Measurements from ENCODE around the gene TLCD1. TPM values are rescaled to one million over a fixed set of nuclear protein-coding genes. Genes with fewer than 3 reads are reported as not detected.

The TLCD1 gene
- total RNA-seq, 2 experiments from 2014 or later: 2.8 to 3.0 TPM

DNA sequence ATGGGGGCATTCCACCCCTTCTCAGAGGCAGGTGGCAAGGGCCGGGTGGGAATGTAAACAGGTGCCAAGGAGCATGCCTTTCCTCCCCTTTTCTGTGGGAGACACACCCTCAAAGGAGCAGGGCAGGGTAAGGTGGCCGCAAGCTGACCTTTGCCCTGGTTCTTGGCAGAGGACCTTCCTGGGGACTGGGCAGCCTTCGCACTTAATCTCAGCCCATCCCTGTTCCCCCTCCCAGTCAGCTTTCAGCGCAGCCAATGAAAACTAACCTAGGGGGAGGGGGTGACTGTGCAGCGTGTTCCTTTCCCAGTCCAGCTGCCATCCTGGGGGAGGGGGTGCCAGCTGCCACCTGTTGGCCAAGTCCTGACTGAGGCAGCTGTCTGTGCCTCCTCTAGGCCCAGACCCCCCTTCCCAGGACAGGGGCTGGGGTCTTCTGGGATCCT is 20.6 kb upstream of the TLCD1 start:
- ChIA-PET POLR2A (interaction anchor here (1.2 to 13.0 kb wide), 3 partner anchors 20 to 35 kb away, joined by 4 to 212 read pairs (median 7); partner anchors contain the start of genes NEK8, PROCA1, RPL23A and TLCD1), CTCF (interaction anchor here (11.1 to 17.5 kb wide), 2 partner anchors 16 to 19 kb away, joined by 133 to 736 read pairs; partner anchors contain the start of genes NEK8 and TLCD1)
- no peak for DNase-seq
- H3K9me3 Mint-ChIP-seq (ENCODE audit: insufficient read depth): no peaks in the 10 kb centered on the region
- H3K27me3 Mint-ChIP-seq (ENCODE audit: low read depth): no peaks in the 10 kb centered on the region
- peak overlapping the region; percentile 90 for H3K4me3 Mint-ChIP-seq
- H3K4me1 Mint-ChIP-seq (ENCODE audit: low read depth): peaks cover 45% of the 10 kb centered on the region
- peak overlapping the region; percentile 95 for H3K27ac Mint-ChIP-seq
- ATAC-seq: no peak
- peaks cover 23% of the 10 kb centered on the region for H3K36me3 Mint-ChIP-seq (ENCODE audit: low read depth)

DNA sequence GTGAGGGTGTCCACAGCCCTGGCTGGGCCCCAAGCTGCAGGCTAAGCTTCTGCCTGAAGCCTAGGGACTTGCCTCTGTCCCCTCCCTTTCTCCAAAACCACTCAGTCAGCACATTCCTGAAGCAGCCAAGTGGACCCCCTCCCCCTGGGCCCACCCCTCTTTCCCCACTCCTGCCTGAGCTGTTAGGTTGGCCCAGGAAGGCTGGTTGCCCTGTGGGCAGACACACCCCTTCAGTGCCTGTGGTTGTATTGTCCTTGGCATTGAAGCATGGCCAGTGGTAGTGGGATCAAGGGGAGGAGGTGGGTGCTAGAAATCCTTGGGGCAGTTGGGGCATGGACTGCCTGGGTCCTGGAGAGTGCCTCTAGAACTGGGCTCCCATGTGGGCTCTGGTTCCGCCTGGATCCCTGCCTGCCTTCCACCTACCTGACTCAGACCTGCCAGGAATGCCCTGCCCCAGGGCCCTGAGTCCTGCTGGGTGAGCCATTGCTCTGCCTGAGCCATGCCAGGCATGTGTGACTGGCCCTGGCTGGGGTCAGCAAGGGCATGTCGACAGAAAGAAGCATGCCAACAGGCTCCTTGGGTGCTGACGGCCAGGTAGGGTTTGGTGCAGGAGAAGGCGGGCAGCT is 19.9 kb upstream of the TLCD1 start:
- H3K4me3 Mint-ChIP-seq: peak overlapping the region; percentile 90
- H3K27ac Mint-ChIP-seq: peak overlapping the region; percentile 95
- H3K4me1 Mint-ChIP-seq (ENCODE audit: low read depth): peaks cover 52% of the 10 kb centered on the region
- POLR2A ChIA-PET: interaction anchor here (0.8 to 13.0 kb wide), 3 partner anchors 20 to 84 kb away, joined by 4 to 212 read pairs (median 7); partner anchors contain the start of genes NEK8, RPL23A, SDF2 and SUPT6H
- no peak for DNase-seq
- ATAC-seq: no peak
- no peaks in the 10 kb centered on the region for H3K27me3 Mint-ChIP-seq (ENCODE audit: low read depth)
- no peaks in the 10 kb centered on the region for H3K9me3 Mint-ChIP-seq (ENCODE audit: insufficient read depth)
- CTCF ChIA-PET: interaction anchor here (0.9 to 17.5 kb wide), 4 partner anchors 17 to 208 kb away, joined by 3 to 736 read pairs (median 68); partner anchors contain the start of genes NEK8 and TLCD1
- peaks cover 25% of the 10 kb centered on the region for H3K36me3 Mint-ChIP-seq (ENCODE audit: low read depth)

DNA sequence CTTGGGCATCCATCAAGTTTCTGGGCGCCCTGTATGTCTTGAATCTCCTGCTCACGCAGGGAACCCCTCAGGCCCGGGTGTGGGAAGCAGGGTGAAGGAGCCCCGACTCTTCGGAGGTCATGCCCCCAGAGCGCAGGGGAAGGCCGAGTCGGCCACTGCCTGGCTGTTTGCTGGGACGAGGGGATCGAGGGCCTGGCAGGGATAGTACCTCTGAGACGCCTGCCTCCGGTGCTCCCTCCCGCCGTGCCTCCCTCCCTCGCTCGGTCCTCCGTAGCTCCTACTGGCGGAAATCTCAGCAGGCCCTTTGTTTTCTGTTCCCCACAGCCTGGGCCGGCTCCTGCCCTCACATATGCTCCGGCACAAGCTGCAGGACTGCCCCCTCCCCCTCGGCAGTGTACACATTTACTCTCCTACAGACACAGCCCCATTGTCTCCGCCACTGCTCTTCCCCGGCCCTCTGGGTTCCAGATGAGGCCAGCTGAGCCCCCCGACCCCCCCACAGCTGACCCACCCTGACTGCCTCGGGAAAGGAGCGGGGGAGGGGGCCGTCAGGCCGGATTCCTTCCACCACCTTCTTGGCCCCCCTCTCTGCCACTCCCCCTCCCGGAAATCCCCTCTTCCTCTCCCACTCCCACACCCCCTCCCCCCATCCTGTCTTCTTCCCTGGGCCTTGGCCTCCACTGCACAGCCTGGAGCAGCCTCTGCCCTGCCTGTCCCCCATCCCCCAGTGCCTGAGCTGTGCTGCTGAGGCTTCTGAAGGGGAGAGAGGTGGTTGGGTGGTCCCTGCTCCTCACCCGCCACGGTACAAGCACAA is 19.1 kb upstream of the TLCD1 start:
- CTCF ChIA-PET: interaction anchor here (0.9 to 17.5 kb wide), 6 partner anchors 9 to 208 kb away, joined by 3 to 736 read pairs (median 4); partner anchors contain the start of genes NEK8 and TLCD1
- H3K36me3 Mint-ChIP-seq (ENCODE audit: low read depth): peaks cover 25% of the 10 kb centered on the region
- POLR2A ChIA-PET: interaction anchor here (0.8 to 13.0 kb wide), 4 partner anchors 19 to 97 kb away, joined by 4 to 212 read pairs (median 6); partner anchors contain the start of genes FAM222B, NEK8, RPL23A and SDF2
- ATAC-seq (peak; percentile 17), DNase-seq (peak; percentile 57)
- H3K4me1 Mint-ChIP-seq (ENCODE audit: low read depth): peaks cover 47% of the 10 kb centered on the region
- H3K27ac Mint-ChIP-seq: peak overlapping the region; percentile 95
- no peaks in the 10 kb centered on the region for H3K9me3 Mint-ChIP-seq (ENCODE audit: insufficient read depth)
- no peaks in the 10 kb centered on the region for H3K27me3 Mint-ChIP-seq (ENCODE audit: low read depth)
- peak overlapping the region; percentile 90 for H3K4me3 Mint-ChIP-seq

DNA sequence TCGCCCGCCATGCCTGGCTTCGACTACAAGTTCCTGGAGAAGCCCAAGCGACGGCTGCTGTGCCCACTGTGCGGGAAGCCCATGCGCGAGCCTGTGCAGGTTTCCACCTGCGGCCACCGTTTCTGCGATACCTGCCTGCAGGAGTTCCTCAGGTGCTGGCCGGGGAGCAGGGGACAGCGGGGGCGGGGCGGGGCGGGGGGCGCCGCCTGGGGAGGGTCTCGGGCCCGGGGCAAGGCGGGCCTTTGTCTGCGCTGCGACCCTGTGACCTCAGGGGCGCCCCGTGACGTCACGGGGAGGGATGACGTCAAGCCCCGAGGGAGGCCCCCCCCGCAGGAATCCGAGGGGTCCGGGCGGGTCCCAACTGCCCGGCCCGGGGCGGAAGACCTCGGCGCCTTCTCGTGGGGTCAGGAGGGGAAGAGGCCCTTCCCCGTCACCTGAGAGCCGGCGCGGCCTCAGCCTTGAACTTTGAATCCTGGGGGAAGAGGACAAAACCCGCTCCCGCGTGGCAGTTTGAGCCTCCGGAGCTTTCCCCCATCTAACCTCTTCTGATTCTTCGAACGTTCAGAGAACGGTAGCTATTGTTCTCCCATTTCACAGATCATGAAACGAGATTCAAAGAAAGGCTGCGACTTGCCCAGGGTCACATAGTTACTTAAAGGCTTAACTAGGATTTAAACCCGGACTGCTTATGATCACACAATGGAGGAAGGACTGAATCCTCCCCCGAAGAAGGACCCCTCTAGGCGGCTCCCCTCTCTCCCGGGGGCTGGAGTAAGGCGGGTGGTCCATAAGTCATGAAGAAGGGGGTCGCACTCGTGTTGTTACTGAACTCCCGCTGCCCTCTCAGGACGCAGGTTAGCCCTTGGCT is 18.3 kb upstream of the TLCD1 start:
- no peaks in the 10 kb centered on the region for H3K27me3 Mint-ChIP-seq (ENCODE audit: low read depth)
- DNase-seq: peak; percentile 79
- peaks cover 47% of the 10 kb centered on the region for H3K4me1 Mint-ChIP-seq (ENCODE audit: low read depth)
- H3K4me3 Mint-ChIP-seq: peak overlapping the region; percentile 90
- peaks cover 3% of the 10 kb centered on the region for H3K9me3 Mint-ChIP-seq (ENCODE audit: insufficient read depth)
- peak; percentile 15 for ATAC-seq
- ChIA-PET CTCF (interaction anchor here (0.9 to 17.5 kb wide), 7 partner anchors 10 to 206 kb away, joined by 3 to 736 read pairs (median 4); partner anchors contain the start of genes NEK8, RPL23A and TLCD1), POLR2A (interaction anchor here (0.9 to 13.0 kb wide), 5 partner anchors 13 to 98 kb away, joined by 3 to 212 read pairs (median 7); partner anchors contain the start of genes FAM222B, NEK8, RPL23A and TLCD1)
- peak overlapping the region; percentile 95 for H3K27ac Mint-ChIP-seq
- H3K36me3 Mint-ChIP-seq (ENCODE audit: low read depth): peaks cover 29% of the 10 kb centered on the region

DNA sequence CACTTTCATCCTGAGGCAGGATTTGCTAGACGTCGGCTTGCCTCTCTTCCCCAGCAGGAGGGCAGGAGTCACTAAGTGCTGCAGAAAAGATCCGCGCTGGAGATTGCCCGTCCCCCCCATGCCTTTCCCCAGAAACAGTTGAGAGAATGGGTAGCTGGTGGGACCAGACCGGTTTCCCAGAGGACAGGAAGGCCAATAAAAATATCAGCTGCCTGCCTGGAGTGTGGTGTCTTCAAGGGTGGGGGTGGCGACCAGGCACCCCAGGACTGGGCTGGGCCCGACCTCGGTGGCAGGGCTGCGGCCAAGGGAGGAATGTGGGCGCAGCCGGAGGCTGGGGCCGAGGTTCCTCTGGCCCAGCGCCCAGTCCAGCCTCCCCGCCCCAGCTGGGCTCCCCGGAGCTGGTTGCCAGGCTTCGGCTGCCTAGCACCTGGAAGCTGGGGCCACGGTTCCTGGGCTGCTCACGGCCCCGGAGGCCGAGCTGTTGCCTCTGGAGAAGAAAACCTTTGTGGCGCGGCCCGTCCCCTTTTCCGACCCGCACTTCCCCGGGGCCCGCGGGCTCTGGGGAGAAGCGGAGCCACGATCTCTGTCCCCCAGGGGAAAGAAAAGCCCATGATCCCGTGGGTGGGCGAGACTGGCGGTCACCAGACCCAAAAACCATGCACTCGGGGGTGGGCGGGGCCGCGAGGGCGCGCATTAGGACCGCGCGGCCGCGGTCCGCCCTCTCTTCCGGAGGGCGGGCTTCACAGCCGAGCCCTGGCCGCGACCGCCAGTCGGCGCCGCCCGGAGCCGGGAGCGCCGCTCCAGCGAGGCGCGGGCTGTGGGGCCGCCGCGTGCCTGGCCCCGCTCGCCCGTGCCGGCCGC is 17.4 kb upstream of the TLCD1 start, which contains the start of gene TRAF4:
Gene TRAF4, plus strand, starts transcription at position 769 of the 861 bp plus-strand sequence. CDS start 102 bp downstream, outside the sequence.
- CTCF ChIA-PET: interaction anchor here (0.6 to 17.5 kb wide), 7 partner anchors 14 to 207 kb away, joined by 3 to 736 read pairs (median 3); partner anchors contain the start of genes FLOT2, NEK8, RPL23A and TLCD1
- Mint-ChIP-seq H3K4me1 (ENCODE audit: low read depth) (peaks cover 53% of the 10 kb centered on the region), H3K36me3 (ENCODE audit: low read depth) (peaks cover 27% of the 10 kb centered on the region), H3K9me3 (ENCODE audit: insufficient read depth) (peaks cover 3% of the 10 kb centered on the region), H3K27me3 (ENCODE audit: low read depth) (no peaks in the 10 kb centered on the region), H3K4me3 (peak within 1 kb of the TSS; percentile 90), H3K27ac (peak within 1 kb of the TSS; percentile 95)
- POLR2A ChIA-PET: interaction anchor here (0.9 to 13.0 kb wide), 3 partner anchors 12 to 23 kb away, joined by 3 to 212 read pairs (median 12); partner anchors contain the start of genes NEK8, RPL23A and TLCD1
- DNase-seq (peak; percentile 81), ATAC-seq (peak; percentile 86)

DNA sequence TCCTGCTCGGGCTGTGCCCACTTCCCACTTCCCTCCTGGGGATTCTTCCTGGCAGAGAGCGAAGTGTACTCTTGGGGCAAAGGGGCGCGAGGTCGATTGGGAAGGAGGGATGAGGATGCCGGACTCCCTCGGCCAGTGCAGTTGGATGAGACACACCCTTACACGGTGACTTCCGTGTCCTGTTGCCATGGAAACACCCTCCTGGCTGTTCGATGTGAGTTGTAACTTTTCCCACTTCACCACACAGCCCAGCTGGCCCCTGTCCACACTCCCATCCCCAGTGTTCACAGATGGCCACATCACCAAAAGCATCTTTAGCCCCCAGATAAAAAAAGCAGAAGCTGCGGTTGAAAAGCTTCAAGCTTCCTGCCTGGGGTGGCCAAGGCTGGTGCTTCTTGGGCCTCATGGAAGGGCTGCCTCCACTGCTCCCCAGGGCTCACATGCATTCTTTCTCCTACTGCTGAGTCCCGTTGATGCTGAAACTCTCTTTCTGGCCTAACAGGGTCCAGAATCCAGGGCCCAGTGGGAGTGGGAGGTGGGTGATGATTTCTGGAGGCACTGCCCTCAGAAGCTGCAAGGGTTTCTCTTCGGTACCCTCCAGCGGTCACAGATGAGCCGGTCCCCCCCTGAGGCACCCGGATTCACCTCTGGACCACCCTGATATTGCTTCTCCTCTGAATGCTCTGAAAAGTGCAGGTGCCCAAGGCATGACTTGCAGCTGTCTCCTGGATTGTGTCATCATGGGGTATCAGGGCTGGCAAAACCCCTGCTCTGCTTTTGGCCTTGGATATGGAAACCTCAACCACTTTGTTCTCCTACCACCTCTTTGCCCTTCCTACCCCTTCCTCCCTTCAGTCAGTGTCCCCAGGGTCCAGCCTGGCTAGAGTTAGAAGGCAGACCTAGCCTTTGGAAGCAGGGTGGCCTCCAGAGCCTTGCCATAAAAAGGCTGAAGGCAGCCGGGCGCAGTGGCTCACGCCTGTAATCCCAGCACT is 15.6 kb upstream of the TLCD1 start:
- Mint-ChIP-seq H3K4me3 (no peak overlapping the region), H3K9me3 (ENCODE audit: insufficient read depth) (peaks cover 3% of the 10 kb centered on the region), H3K27ac (peak overlapping the region; percentile 64), H3K36me3 (ENCODE audit: low read depth) (peaks cover 27% of the 10 kb centered on the region), H3K27me3 (ENCODE audit: low read depth) (no peaks in the 10 kb centered on the region), H3K4me1 (ENCODE audit: low read depth) (peaks cover 57% of the 10 kb centered on the region)
- ATAC-seq (no peak), DNase-seq (no peak)
- CTCF ChIA-PET: interaction anchor here (0.6 to 17.5 kb wide), 7 partner anchors 9 to 183 kb away, joined by 3 to 736 read pairs (median 4); partner anchors contain the start of genes NEK8, RPL23A and TLCD1
- POLR2A ChIA-PET: interaction anchor here (1.1 to 13.0 kb wide), 2 partner anchors 10 to 15 kb away, joined by 3 to 212 read pairs; partner anchors contain the start of genes NEK8 and TLCD1

DNA sequence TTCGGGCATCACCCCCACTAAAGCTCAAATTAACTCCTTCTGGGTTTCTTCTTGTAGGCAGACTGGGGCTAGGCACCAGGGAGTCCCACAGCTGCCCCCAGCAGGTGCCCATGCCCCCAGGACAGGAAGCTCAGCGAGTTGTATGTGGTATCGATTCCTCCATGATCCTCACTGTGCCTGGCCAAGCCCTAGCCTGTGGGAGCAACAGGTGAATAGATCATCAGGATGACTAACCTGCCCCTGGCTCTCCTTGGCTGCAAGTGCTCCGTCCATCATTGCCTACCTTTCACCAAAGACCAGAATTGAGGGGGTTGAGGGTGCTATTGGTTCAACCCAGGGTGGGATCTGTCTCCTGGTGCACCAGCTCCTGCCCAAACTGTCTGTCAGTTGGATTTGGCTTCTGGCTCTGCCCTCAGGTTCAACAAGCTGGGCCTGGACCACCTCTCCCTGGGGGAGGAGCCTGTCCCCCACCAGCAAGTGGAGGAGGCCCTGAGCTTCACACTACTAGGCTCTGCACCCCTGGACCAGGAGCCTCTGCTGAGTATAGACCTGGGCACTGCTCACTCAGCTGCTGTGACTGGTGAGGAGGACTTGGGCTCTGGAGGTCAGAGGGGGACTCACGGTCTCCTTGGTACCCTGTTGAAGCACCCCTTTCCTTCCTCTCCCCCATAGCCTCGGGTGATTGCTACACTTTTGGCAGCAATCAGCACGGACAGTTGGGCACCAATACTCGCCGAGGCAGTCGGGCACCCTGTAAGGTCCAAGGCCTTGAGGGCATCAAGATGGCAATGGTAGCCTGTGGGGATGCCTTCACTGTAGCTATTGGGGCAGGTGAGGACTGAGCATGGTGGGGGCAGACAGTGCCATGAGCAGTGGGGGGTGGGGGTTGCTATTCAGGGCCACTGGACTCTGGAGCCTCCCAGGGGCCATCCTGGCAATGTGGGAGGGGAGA is 14.6 kb upstream of the TLCD1 start:
- Mint-ChIP-seq H3K4me3 (no peak overlapping the region), H3K9me3 (ENCODE audit: insufficient read depth) (peaks cover 3% of the 10 kb centered on the region), H3K27me3 (ENCODE audit: low read depth) (no peaks in the 10 kb centered on the region), H3K27ac (peak overlapping the region; percentile 64), H3K36me3 (ENCODE audit: low read depth) (peaks cover 29% of the 10 kb centered on the region), H3K4me1 (ENCODE audit: low read depth) (peaks cover 55% of the 10 kb centered on the region)
- DNase-seq (no peak), ATAC-seq (no peak)
- ChIA-PET CTCF (interaction anchor here (1.0 to 17.5 kb wide), 5 partner anchors 10 to 176 kb away, joined by 3 to 736 read pairs (median 5); partner anchors contain the start of genes NEK8 and TLCD1), POLR2A (interaction anchor here (0.5 to 13.0 kb wide), 3 partner anchors 13 to 159 kb away, joined by 5 to 212 read pairs (median 7); partner anchors contain the start of genes NEK8 and TLCD1)

DNA sequence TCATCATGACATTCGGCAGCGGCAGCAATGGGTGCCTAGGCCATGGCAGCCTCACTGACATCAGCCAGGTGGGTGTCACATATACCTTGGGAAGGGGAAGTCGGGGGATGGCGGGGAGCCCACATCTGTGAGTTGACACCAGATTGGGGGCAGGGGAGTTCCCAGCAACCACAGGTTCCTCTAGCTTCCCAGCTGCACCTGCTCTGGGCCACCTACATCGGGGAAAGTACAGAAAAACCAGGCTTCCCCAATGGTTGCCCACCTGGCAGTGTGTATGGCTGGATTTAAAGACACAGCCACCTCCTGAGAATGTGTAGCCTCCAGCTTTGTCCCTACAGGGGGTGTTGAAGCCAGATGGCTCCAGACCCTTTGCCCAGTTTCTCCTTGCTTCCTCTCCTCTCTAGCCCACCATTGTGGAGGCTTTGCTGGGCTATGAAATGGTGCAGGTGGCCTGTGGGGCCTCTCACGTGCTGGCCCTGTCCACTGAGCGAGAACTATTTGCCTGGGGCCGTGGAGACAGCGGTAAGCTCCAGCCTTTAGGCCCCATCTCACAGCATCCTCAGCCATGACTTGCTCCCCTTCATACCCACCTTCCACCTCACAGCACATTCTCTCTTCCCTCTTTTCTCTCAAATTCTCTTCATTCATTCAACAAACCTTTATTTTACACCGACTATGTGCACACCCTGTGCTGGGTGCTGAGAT is 12.8 kb upstream of the TLCD1 start:
- Mint-ChIP-seq H3K9me3 (ENCODE audit: insufficient read depth) (peaks cover 3% of the 10 kb centered on the region), H3K27me3 (ENCODE audit: low read depth) (no peaks in the 10 kb centered on the region), H3K36me3 (ENCODE audit: low read depth) (peaks cover 26% of the 10 kb centered on the region), H3K27ac (peak overlapping the region; percentile 69), H3K4me3 (no peak overlapping the region), H3K4me1 (ENCODE audit: low read depth) (peaks cover 65% of the 10 kb centered on the region)
- ChIA-PET CTCF (interaction anchor here (1.0 to 17.5 kb wide), 4 partner anchors 11 to 25 kb away, joined by 3 to 736 read pairs (median 6); partner anchors contain the start of genes NEK8 and TLCD1), POLR2A (interaction anchor here (1.2 to 2.2 kb wide), 2 partner anchors 11 to 19 kb away, joined by 3 to 7 read pairs; partner anchors contain the start of genes NEK8 and RPL23A)
- peak; percentile 48 for DNase-seq
- peak; percentile 26 for ATAC-seq
